K562 (cell line): ENCODE data around the gene MPV17L2. TPM values are rescaled to one million over a fixed set of nuclear protein-coding genes. Genes with fewer than 3 reads are reported as not detected.

Experiments used
- ARNT ChIP-seq, 2 experiments: fragments of 450-650 bp; IDR thresholded peaks; 2 replicates each; pipeline ENCODE4 v1.6.1; 2016; ENCODE audit warnings: mild to moderate bottlenecking in 1 of 2
- BACH1 ChIP-seq: fragments of 200-800 bp; sonication (Bioruptor generic); IDR thresholded peaks from 2 replicates; pipeline ENCODE4 v1.6.1; 2016; ENCODE audit warnings: missing genetic modification characterization, missing compliant biosample characterization
- KLF10 ChIP-seq: fragments of 250-450 bp; sonication (Bioruptor Pico); IDR thresholded peaks from 2 replicates; pipeline ENCODE4 v1.6.1; 2021; ENCODE audit warnings: matching md5 sums
- MITF ChIP-seq: IDR thresholded peaks from 2 replicates; pipeline ENCODE4 v1.6.1; 2014; ENCODE audit warnings: antibody characterized with exemption
- NFATC3 ChIP-seq: fragments of 450-650 bp; IDR thresholded peaks from 2 replicates; pipeline ENCODE4 v1.6.1; 2017; ENCODE audit warnings: mild to moderate bottlenecking
- NFYB ChIP-seq: IDR thresholded peaks from 2 replicates; pipeline ENCODE4 v1.6.1; 2011; ENCODE audit warnings: mild to moderate bottlenecking, moderate library complexity; ENCODE audit not compliant: insufficient read length; ENCODE audit errors: extremely low read depth
- RBM39 ChIP-seq: fragments of 200-400 bp; formaldehyde crosslinking; optimal IDR thresholded peaks from 2 replicates; pipeline ENCODE3; 2018; ENCODE audit warnings: low read depth, low read length
- ZNF780A ChIP-seq: fragments of 250-450 bp; sonication (Bioruptor Pico); IDR thresholded peaks from 2 replicates; pipeline ENCODE4 v1.5.0; 2021; ENCODE audit warnings: mild to moderate bottlenecking
- polyA plus RNA-seq, 8 experiments: library from polyadenylated mRNA; depleted of rRNA in 4 of 8; stranded (reverse) in 5 of 8; unstranded in 3 of 8; fragments of >200 nt; fragmentation: Nextera tagmentation in 2 of 8; fragmentation: Illumina TruSeq in 1 of 8; extraction: Ambion mirVana in 2 of 8; extraction: Trizol in 1 of 8; gene quantifications; 2 replicates each; pipeline versions ENCODE4 v1.2.1 to v1.2.3, GENCODE V29; 2011 to 2014; ENCODE audit warnings: inconsistent platforms in 1 of 8, missing spikeins in 1 of 8
- total RNA-seq, 7 experiments: library from RNA; depleted of rRNA in 6 of 7; stranded (reverse); fragments of >200 nt in 6 of 7; fragmentation: Illumina TruSeq in 2 of 7; extraction: Trizol in 2 of 7; gene quantifications; 2 replicates each; pipeline versions ENCODE4 v1.2.1 to v1.2.3, GENCODE V29; 2011 to 2021; ENCODE audit warnings: low replicate concordance in 1 of 7
- TF ChIP-seq, protein P1 (sequence below): fragments of 450-650 bp; IDR thresholded peaks from 2 replicates; pipeline ENCODE4 v1.6.1; 2016; ENCODE audit warnings: mild to moderate bottlenecking, moderate library complexity
- TF ChIP-seq, protein P2 (sequence below): sonication (generic); formaldehyde crosslinking; IDR thresholded peaks from 2 replicates; pipeline ENCODE4 v1.8.0; 2022; ENCODE audit warnings: missing genetic modification reagents, mild to moderate bottlenecking, borderline replicate concordance
- TF ChIP-seq, protein P3 (sequence below): fragments of 250-450 bp; sonication (Bioruptor Pico); IDR thresholded peaks from 2 replicates; pipeline ENCODE4 v1.5.0; 2021; ENCODE audit warnings: mild to moderate bottlenecking, borderline replicate concordance

The MPV17L2 gene
- total and polyA plus RNA-seq, 9 of the 15 experiments (the other 6 are each of a cell fraction or from before 2014, with no cell fraction given) = 10.6 to 60.2 (median 28.5) TPM

- TF ChIP-seq, protein P1, sequence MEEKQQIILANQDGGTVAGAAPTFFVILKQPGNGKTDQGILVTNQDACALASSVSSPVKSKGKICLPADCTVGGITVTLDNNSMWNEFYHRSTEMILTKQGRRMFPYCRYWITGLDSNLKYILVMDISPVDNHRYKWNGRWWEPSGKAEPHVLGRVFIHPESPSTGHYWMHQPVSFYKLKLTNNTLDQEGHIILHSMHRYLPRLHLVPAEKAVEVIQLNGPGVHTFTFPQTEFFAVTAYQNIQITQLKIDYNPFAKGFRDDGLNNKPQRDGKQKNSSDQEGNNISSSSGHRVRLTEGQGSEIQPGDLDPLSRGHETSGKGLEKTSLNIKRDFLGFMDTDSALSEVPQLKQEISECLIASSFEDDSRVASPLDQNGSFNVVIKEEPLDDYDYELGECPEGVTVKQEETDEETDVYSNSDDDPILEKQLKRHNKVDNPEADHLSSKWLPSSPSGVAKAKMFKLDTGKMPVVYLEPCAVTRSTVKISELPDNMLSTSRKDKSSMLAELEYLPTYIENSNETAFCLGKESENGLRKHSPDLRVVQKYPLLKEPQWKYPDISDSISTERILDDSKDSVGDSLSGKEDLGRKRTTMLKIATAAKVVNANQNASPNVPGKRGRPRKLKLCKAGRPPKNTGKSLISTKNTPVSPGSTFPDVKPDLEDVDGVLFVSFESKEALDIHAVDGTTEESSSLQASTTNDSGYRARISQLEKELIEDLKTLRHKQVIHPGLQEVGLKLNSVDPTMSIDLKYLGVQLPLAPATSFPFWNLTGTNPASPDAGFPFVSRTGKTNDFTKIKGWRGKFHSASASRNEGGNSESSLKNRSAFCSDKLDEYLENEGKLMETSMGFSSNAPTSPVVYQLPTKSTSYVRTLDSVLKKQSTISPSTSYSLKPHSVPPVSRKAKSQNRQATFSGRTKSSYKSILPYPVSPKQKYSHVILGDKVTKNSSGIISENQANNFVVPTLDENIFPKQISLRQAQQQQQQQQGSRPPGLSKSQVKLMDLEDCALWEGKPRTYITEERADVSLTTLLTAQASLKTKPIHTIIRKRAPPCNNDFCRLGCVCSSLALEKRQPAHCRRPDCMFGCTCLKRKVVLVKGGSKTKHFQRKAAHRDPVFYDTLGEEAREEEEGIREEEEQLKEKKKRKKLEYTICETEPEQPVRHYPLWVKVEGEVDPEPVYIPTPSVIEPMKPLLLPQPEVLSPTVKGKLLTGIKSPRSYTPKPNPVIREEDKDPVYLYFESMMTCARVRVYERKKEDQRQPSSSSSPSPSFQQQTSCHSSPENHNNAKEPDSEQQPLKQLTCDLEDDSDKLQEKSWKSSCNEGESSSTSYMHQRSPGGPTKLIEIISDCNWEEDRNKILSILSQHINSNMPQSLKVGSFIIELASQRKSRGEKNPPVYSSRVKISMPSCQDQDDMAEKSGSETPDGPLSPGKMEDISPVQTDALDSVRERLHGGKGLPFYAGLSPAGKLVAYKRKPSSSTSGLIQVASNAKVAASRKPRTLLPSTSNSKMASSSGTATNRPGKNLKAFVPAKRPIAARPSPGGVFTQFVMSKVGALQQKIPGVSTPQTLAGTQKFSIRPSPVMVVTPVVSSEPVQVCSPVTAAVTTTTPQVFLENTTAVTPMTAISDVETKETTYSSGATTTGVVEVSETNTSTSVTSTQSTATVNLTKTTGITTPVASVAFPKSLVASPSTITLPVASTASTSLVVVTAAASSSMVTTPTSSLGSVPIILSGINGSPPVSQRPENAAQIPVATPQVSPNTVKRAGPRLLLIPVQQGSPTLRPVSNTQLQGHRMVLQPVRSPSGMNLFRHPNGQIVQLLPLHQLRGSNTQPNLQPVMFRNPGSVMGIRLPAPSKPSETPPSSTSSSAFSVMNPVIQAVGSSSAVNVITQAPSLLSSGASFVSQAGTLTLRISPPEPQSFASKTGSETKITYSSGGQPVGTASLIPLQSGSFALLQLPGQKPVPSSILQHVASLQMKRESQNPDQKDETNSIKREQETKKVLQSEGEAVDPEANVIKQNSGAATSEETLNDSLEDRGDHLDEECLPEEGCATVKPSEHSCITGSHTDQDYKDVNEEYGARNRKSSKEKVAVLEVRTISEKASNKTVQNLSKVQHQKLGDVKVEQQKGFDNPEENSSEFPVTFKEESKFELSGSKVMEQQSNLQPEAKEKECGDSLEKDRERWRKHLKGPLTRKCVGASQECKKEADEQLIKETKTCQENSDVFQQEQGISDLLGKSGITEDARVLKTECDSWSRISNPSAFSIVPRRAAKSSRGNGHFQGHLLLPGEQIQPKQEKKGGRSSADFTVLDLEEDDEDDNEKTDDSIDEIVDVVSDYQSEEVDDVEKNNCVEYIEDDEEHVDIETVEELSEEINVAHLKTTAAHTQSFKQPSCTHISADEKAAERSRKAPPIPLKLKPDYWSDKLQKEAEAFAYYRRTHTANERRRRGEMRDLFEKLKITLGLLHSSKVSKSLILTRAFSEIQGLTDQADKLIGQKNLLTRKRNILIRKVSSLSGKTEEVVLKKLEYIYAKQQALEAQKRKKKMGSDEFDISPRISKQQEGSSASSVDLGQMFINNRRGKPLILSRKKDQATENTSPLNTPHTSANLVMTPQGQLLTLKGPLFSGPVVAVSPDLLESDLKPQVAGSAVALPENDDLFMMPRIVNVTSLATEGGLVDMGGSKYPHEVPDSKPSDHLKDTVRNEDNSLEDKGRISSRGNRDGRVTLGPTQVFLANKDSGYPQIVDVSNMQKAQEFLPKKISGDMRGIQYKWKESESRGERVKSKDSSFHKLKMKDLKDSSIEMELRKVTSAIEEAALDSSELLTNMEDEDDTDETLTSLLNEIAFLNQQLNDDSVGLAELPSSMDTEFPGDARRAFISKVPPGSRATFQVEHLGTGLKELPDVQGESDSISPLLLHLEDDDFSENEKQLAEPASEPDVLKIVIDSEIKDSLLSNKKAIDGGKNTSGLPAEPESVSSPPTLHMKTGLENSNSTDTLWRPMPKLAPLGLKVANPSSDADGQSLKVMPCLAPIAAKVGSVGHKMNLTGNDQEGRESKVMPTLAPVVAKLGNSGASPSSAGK = no peak
- TF ChIP-seq, protein P2, sequence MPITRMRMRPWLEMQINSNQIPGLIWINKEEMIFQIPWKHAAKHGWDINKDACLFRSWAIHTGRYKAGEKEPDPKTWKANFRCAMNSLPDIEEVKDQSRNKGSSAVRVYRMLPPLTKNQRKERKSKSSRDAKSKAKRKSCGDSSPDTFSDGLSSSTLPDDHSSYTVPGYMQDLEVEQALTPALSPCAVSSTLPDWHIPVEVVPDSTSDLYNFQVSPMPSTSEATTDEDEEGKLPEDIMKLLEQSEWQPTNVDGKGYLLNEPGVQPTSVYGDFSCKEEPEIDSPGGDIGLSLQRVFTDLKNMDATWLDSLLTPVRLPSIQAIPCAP (CRISPR knock-in tag) = peak; percentile 35; the same call in 1 of the 2 replicates
- TF ChIP-seq ARNT (IDR thresholded peaks at IDR 0.05) (no peak), KLF10 (CRISPR knock-in tag) (no peak), NFATC3 (no peak), ZNF780A (CRISPR knock-in tag) (no peak), MITF (no peak), NFYB (no peak), RBM39 (no peak), BACH1 (tag) (peak; percentile 55; the same call in 1 of the 2 replicates)
- TF ChIP-seq, protein P3, sequence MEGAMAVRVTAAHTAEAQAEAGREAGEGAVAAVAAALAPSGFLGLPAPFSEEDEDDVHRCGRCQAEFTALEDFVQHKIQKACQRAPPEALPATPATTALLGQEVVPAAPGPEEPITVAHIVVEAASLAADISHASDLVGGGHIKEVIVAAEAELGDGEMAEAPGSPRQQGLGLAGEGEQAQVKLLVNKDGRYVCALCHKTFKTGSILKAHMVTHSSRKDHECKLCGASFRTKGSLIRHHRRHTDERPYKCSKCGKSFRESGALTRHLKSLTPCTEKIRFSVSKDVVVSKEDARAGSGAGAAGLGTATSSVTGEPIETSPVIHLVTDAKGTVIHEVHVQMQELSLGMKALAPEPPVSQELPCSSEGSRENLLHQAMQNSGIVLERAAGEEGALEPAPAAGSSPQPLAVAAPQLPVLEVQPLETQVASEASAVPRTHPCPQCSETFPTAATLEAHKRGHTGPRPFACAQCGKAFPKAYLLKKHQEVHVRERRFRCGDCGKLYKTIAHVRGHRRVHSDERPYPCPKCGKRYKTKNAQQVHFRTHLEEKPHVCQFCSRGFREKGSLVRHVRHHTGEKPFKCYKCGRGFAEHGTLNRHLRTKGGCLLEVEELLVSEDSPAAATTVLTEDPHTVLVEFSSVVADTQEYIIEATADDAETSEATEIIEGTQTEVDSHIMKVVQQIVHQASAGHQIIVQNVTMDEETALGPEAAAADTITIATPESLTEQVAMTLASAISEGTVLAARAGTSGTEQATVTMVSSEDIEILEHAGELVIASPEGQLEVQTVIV (CRISPR knock-in tag) = no peak
These were observed 40.3 kb downstream of the MPV17L2 start (continued) for GRCh38 chr19:18233224-18233825.
